Measurements from ENCODE around the gene CASP1.

The CASP1 gene

GRCh38 chr11:104984808-104985207 is 50.1 kb downstream of the CASP1 start:
- Histone ChIP-seq H3K79me2 (no peaks in the 10 kb centered on the region), H3K27ac (no peak overlapping the region), H3K4me3 (ENCODE audit: low read depth, low read length) (no peak overlapping the region), H3K9ac (no peak overlapping the region), H3K27me3 (ENCODE audit: control insufficient read depth, insufficient read depth, low read length) (no peaks in the 10 kb centered on the region), H2AFZ (no peak overlapping the region), H3K4me2 (ENCODE audit: low read length) (no peak overlapping the region), H3K4me1 (no peaks in the 10 kb centered on the region), H3K9me3 (ENCODE audit: control insufficient read depth, low read length) (no peaks in the 10 kb centered on the region), H3K36me3 (ENCODE audit: control insufficient read depth, insufficient read depth, low read length) (no peaks in the 10 kb centered on the region)
- TF ChIP-seq CTCF (IDR thresholded peaks at IDR 0.05): no peak

GRCh38 chr11:104979839-104980238 is 55.1 kb downstream of the CASP1 start:
- no peaks in the 10 kb centered on the region for H3K36me3 ChIP-seq (ENCODE audit: control insufficient read depth, insufficient read depth, low read length)
- no peaks in the 10 kb centered on the region for H3K9me3 ChIP-seq (ENCODE audit: control insufficient read depth, low read length)
- H3K4me1 ChIP-seq: no peaks in the 10 kb centered on the region
- H3K4me2 ChIP-seq (ENCODE audit: low read length): no peak overlapping the region
- no peaks in the 10 kb centered on the region for H3K27me3 ChIP-seq (ENCODE audit: control insufficient read depth, insufficient read depth, low read length)
- no peak for TF ChIP-seq CTCF (IDR thresholded peaks at IDR 0.05)
- no peak overlapping the region for H2AFZ ChIP-seq
- H3K4me3 ChIP-seq (ENCODE audit: low read depth, low read length): no peak overlapping the region
- no peak overlapping the region for H3K27ac ChIP-seq
- no peaks in the 10 kb centered on the region for H3K79me2 ChIP-seq
- no peak overlapping the region for H3K9ac ChIP-seq

Data from parathyroid adenoma (tissue), 2 donors.